Osteocyte (in vitro differentiated cells): ENCODE results near the gene CGB5. TPM values are rescaled to one million over a fixed set of nuclear protein-coding genes. Genes with fewer than 3 reads are reported as not detected.
"Not testable (repeated sequence)": the region's sequence is repeated elsewhere in the genome, so short reads cannot be mapped to it uniquely, and the experiment has no call there.

Source experiments
- DNase-seq: peaks from one replicate; pipeline ENCODE4 v3.0.0; 2021; ENCODE audit warnings: mixed read lengths; ENCODE audit not compliant: unreplicated experiment; ENCODE audit errors: extremely low spot score
- H3K27ac Mint-ChIP-seq: one replicate; pipeline ENCODE4 v1.8.0; 2021; ENCODE audit warnings: mild to moderate bottlenecking, mixed read lengths; ENCODE audit not compliant: unreplicated experiment
- H3K27me3 Mint-ChIP-seq: one replicate; pipeline ENCODE4 v1.8.0; 2021; ENCODE audit warnings: mixed read lengths; ENCODE audit not compliant: unreplicated experiment
- H3K36me3 Mint-ChIP-seq: one replicate; pipeline ENCODE4 v1.8.0; 2021; ENCODE audit warnings: mixed read lengths; ENCODE audit not compliant: unreplicated experiment
- H3K4me1 Mint-ChIP-seq: one replicate; pipeline ENCODE4 v1.8.0; 2021; ENCODE audit warnings: mixed read lengths; ENCODE audit not compliant: unreplicated experiment
- H3K4me3 Mint-ChIP-seq: one replicate; pipeline ENCODE4 v1.8.0; 2021; ENCODE audit warnings: mild to moderate bottlenecking, moderate library complexity, mixed read lengths; ENCODE audit not compliant: unreplicated experiment
- H3K9me3 Mint-ChIP-seq: one replicate; pipeline ENCODE4 v1.8.0; 2021; ENCODE audit warnings: mixed read lengths; ENCODE audit not compliant: unreplicated experiment
- total RNA-seq: library from RNA; stranded (reverse); gene quantifications from 2 replicates; pipeline ENCODE4 v1.2.1, GENCODE V29; 2021
- TF ChIP-seq, protein P1 (sequence below): fragments of 200-600 bp; sonication (generic); IDR thresholded peaks from 2 replicates; pipeline ENCODE4 v1.5.0; 2021; ENCODE audit warnings: antibody characterized with exemption, mild to moderate bottlenecking, moderate library complexity

CGB5 gene
- total RNA-seq, 1 donor from 2014 or later, result not detected

DNA sequence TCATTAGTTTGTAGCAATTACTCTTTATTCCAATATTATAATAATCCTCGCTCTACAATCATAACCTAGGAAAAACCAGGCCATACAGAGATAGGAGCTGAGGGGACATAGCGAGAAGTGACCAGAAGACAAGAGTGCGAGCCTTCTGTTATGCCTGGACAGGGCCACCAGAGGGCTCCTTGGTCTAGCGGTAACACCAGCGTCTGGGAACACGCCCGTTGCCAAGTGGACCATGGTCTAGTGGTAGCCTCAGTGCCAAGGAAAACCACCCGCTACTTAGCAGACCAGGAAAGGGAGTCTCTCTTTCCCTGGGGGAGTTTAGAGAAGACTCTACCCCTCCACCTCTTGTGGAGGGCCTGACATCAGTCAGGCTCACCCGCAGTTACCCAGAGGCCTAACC, 31.2 kb downstream of the CGB5 start:
- H3K4me3 Mint-ChIP-seq, H3K9me3 Mint-ChIP-seq, DNase-seq, H3K4me1 Mint-ChIP-seq, H3K36me3 Mint-ChIP-seq, H3K27ac Mint-ChIP-seq: not testable (repeated sequence)
- peaks cover 33% of the 10 kb centered on the region for H3K27me3 Mint-ChIP-seq
- TF ChIP-seq, protein P1, sequence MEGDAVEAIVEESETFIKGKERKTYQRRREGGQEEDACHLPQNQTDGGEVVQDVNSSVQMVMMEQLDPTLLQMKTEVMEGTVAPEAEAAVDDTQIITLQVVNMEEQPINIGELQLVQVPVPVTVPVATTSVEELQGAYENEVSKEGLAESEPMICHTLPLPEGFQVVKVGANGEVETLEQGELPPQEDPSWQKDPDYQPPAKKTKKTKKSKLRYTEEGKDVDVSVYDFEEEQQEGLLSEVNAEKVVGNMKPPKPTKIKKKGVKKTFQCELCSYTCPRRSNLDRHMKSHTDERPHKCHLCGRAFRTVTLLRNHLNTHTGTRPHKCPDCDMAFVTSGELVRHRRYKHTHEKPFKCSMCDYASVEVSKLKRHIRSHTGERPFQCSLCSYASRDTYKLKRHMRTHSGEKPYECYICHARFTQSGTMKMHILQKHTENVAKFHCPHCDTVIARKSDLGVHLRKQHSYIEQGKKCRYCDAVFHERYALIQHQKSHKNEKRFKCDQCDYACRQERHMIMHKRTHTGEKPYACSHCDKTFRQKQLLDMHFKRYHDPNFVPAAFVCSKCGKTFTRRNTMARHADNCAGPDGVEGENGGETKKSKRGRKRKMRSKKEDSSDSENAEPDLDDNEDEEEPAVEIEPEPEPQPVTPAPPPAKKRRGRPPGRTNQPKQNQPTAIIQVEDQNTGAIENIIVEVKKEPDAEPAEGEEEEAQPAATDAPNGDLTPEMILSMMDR, result peak; percentile 76

DNA sequence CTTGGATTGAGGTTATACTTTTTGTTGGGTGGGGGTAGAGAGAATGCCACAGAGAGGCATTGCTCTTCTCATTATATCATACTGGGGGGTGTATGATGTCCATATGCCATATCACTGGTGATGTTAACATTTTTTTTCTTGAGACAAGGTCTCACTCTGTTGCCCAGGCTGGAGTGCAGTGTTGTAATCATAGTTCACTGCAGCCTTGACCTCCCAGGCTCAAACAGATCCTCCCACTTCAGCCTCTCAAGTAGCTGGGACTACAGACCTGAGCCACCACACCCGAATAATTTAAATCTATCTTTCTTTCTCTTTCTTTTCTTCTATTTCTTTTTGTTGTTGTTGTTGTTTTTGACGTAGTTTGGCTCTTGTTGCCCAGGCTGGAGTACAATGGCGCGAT, 36.7 kb downstream of the CGB5 start:
- no peak overlapping the region for H3K4me3 Mint-ChIP-seq
- no peaks in the 10 kb centered on the region for H3K9me3 Mint-ChIP-seq
- TF ChIP-seq, protein P1, result no peak
- H3K4me1 Mint-ChIP-seq, result peaks cover 6% of the 10 kb centered on the region
- H3K27me3 Mint-ChIP-seq, result no peaks in the 10 kb centered on the region
- H3K27ac Mint-ChIP-seq, result no peak overlapping the region
- no peak for DNase-seq
- no peaks in the 10 kb centered on the region for H3K36me3 Mint-ChIP-seq

- Mint-ChIP-seq H3K36me3 (peaks cover under 1% of the 10 kb centered on the region), H3K27me3 (no peaks in the 10 kb centered on the region), H3K4me1 (peaks cover 11% of the 10 kb centered on the region), H3K9me3 (no peaks in the 10 kb centered on the region), H3K27ac (no peak overlapping the region), H3K4me3 (no peak overlapping the region)
- TF ChIP-seq, protein P1, result no peak
- DNase-seq, result no peak
These were observed 37.6 kb downstream of the CGB5 start for GRCh38 chr19:49081273-49081672.

DNA sequence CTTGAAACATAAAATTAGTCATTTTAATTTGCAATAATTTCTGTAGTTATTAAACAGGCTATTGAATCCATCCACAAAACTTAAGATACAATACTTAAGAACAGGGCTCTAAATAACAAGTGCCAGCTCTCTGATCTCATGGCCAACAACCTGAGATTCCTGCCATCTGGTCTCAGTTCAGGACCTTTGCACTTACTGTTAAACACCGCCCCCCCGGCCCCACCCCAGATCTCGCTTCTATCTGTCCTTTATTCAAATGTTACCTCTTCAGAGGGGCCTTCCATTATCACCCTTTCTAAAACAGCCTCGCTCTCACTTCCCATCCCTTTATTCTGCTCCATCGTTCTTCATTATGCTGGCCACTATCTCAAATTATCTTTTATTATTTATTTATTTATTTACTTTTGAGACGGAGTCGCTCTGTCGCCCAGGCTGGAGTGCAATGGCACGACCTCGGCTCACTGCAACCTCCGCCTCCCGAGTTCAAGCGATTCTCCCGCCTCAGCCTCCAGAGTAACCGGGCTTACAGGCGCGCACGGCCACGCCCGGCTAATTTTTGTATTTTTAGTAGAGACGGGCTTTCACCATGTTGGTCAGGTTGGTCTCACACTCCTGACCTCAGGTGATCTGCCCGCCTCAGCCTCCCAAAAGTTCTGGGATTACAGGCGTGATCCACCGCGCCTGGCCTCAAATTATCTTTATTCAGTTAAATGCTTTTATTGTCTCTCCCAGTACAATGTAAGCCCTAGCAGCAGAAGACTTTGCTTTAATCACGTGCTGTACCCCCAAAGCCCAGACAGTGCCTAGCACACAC, 40.8 kb downstream of the CGB5 start:
- DNase-seq, result no peak
- peak overlapping the region; percentile 92 for H3K27ac Mint-ChIP-seq
- TF ChIP-seq, protein P1, result no peak
- H3K4me3 Mint-ChIP-seq, result peak overlapping the region; percentile 95
- H3K4me1 Mint-ChIP-seq, result peaks cover 27% of the 10 kb centered on the region
- peaks cover 7% of the 10 kb centered on the region for H3K36me3 Mint-ChIP-seq
- H3K9me3 Mint-ChIP-seq, result no peaks in the 10 kb centered on the region
- no peaks in the 10 kb centered on the region for H3K27me3 Mint-ChIP-seq

DNA sequence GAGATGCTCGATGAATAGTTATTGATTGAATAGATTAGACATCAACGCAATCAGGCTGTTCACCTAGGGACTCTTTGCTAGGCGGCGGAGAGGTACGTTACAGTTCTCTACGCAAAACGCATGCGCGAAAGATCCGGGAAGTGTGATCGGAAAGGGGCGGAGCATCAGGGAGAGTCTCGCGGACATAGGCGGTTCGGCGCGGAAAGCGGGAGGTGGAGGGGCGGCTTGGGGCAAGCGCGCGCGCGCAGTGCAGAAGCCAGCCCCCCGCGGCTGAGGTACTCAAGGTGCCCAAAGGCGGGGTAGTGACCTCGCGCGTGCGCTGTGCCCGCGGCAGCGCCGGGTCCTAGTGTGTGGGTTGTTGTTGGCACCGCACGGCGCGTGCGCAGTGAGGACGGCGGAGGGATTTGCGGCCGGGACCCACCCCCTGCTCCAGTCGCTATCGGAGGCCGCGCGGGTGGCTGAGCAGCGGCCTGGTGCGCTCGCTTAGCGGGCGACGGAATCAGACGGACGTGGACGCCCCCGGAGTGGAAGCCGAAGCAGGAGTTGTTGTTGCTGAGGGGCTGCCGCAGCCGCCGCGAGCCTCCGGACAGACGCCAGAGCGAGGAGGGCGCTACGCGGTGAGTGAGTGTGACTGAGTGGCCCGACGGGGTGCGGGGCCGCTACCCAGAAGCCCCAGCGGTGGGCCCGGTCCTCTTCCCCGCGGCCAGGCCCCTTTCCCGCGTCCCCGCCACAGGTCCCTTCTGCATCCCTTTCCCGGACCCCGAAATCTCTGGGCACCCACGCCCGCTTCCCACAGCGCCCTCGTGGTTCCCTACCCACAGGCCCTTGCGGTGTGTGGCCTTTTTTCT, 41.6 kb downstream of the CGB5 start, which contains the start of gene SNRNP70:
TSS of gene SNRNP70 (plus strand) at position 432 of the 848 bp plus-strand sequence. CDS start 964 bp downstream, outside the sequence.
- peak; percentile 100 for DNase-seq
- Mint-ChIP-seq H3K27me3 (no peaks in the 10 kb centered on the region), H3K4me3 (peak within 1 kb of the TSS; percentile 95), H3K36me3 (peaks cover 9% of the 10 kb centered on the region), H3K4me1 (peaks cover 27% of the 10 kb centered on the region), H3K27ac (peak within 1 kb of the TSS; percentile 92), H3K9me3 (no peaks in the 10 kb centered on the region)
- TF ChIP-seq, protein P1, result no peak
